Measurements from ENCODE around the gene SLC30A3.
A peak's percentile ranks its signal among the peaks of the same experiment; 100 is the strongest.
"Not testable (repeated sequence)": the region's sequence is repeated elsewhere in the genome, so short reads cannot be mapped to it uniquely, and the experiment has no call there.

Gene SLC30A3, protein sequence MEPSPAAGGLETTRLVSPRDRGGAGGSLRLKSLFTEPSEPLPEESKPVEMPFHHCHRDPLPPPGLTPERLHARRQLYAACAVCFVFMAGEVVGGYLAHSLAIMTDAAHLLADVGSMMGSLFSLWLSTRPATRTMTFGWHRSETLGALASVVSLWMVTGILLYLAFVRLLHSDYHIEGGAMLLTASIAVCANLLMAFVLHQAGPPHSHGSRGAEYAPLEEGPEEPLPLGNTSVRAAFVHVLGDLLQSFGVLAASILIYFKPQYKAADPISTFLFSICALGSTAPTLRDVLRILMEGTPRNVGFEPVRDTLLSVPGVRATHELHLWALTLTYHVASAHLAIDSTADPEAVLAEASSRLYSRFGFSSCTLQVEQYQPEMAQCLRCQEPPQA

GRCh38 chr2:27262379-27263286 is at the start of gene SLC30A3:
Gene SLC30A3, minus strand, starts transcription at chr2:27263047. Its CDS starts 141 bp downstream, at chr2:27262906.
- DNase-seq: no peak

- DNase-seq: no peak
Observed at GRCh38 chr2:27312152-27312551, 49.3 kb upstream of the SLC30A3 start.

- DNase-seq: no peak
Observed at GRCh38 chr2:27309651-27310050, 46.8 kb upstream of the SLC30A3 start.

- DNase-seq: no peak
Observed at GRCh38 chr2:27308359-27308881, 45.6 kb upstream of the SLC30A3 start, which contains the start of gene UCN. Gene UCN, minus strand, starts transcription at chr2:27308445. Its CDS starts 550 bp downstream, at chr2:27307895.

GRCh38 chr2:27307545-27308358 is 44.9 kb upstream of the SLC30A3 start:
- DNase-seq: no peak

DNA sequence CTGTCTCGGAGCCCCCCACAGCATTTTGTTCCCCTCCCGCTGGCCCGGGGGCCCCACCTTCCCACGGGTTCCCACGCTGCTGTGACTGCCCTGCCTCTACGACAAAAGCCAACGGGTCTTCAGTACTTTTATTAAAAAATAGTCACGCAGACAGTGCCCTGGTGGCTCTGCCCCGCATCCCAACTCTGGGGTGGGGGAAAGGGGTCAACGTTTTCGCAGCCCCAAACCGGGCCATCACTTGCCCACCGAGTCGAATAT is 44.4 kb upstream of the SLC30A3 start:
- DNase-seq: no peak

DNA sequence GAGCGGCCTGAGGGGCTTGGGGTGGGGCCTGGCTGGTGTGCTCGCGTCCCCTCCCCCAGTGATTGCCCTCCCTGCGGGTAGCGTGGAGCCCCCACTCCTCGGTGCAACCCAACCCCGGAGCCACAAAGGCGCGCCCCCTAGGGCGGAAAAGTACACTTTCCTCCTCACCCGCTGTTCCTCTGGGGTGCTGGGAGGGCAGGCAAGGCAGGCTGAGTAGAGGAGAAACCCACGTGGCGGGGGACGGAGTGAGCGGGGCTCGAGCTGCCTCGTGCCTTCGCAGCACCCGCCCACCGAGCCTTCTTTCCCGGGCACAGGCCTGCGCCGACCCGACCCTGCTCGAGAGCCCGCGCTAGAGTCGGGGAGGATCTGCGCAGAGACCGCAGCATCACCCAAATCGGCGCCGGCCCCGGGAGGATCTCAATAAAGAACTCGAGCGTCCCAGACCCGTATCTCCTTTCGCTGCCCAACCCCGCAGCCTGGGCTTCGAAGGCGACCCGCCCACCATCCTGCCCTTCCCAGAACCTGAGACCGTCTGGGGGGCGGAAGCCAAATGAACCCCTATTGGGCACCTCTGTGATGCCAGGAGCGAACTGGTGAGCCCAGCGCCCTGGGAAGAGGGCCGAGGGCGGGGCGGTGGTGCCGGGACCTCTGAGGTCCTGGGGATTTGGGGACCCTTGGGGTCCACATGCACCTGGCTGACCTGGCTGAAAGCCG is 43.9 kb upstream of the SLC30A3 start:
- DNase-seq: no peak

DNA sequence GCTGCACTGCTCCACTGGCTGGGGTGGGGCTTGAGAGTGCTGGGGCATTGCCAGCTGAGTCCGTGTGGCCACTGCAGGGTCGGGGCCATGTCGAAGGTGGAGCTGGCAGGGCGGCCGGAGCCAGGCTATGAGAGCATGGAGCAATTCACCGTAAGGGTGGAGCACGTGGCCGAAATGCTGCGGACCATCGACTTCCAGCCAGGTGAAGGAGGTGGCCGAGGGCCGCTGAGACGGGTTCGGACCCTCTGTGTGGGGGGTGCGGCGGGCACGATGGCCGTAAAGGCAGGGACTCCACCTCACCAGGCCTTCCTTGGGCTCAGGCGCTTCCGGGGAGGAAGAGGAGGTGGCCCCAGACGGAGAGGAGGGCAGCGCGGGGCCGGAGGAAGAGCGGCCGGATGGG is 43.3 kb upstream of the SLC30A3 start:
- no peak for DNase-seq

GRCh38 chr2:27305516-27305915 is 42.7 kb upstream of the SLC30A3 start:
- DNase-seq: no peak

- no peak for DNase-seq
Observed at GRCh38 chr2:27304488-27305240, 41.8 kb upstream of the SLC30A3 start.

DNA sequence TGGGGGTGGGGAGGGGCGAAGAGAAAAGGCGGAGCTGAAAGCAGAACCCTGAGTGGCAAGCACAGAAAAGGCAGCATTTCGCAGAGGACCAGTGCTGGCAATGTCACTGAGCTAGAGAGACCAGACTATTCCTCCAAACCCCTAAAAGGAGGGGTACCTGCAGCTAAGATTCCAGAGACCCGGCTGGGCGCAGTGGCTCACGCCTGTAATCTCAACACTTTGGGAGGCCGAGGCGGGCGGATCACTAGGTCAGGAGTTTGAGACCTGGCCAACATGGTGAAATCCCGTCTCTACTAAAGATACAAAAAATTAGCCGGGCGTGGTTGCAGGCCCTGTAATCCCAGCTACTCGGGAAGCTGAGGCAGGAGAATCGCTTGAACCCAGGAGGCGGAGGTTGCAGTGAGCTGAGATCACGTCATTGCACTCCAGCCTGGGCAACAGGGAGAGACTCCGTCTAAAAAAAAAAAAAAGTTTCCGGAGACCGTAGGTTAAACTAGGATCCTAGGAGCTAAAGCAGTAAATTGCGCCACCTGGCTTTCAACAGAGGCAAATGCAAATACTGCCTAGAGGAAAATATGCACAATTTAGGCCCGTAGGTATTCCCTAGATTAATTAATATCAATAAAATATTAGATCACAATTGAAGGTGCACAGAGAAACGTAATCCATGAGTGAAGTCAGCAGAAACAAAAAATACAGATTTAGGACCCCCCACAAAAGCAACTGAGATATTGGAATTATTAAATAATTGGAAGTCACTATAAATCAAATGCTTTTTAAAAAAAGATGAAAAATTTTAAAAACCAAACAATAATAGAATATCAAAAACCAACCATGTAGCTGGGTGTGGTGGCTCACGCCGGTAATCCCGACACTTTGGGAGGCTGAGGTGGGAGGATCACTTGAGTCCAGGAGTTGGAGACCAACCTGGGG is 40.5 kb upstream of the SLC30A3 start:
- DNase-seq: peak; percentile 55

DNA sequence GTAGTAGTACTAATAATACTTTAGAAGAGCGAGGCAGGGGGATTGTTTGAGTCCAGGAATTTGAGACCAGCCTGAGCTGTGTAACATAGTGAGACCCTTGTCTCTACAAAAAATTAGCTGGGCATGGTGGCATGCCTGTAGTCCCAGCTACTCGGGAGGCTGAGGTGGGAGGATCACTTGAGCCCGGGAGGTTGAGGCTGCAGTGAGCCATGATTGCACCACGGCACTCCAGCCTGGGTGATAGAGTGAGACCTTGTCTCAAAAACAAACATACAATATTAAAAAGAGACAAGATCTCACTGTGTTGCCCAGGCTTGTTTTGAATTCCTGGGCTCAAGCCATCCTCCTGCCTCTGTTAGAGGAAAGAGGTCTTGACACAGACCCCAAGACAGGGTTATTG is 37.8 kb upstream of the SLC30A3 start:
- DNase-seq: not testable (repeated sequence)

GRCh38 chr2:27298391-27299080 is 35.7 kb upstream of the SLC30A3 start:
- peak; percentile 29 for DNase-seq

DNA sequence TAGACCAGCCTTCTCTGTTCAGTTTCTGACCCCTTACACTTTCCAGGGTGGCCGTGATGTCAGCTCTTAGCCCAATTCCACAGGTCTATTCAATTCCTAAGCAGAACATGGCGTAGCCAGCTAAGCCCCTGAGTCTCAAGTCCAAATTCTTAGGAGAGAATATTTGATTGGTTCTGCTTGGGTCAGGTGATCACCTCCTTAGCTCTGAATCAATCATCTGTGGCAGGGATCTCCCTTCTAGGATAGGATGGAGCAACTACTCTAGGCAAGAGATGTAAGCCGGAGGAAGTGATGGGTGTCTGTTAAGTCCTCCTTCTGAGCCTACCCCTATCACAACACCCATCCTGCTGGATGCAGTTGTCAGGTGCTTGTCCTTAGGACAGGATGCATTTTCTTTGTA is 34.3 kb upstream of the SLC30A3 start:
- DNase-seq: no peak

DNA sequence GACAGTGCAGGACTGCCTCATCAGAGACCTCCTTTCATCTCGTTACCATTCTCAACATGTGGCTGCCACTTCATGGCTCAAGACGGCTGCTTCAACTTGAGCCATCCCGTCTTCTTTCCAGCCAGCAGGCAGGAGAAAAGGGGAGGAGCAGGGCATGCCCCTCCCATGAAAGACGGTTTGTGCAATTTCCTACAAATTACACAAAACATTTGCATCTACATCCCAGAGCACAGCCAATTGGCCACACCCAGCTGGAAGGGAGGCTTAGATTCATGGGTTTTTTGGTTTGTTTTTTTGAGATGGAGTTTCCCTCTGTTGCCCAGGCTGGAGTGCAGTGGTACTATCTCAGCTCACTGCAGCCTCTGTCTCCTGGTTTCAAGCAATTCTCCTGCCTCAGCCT is 33.6 kb upstream of the SLC30A3 start:
- no peak for DNase-seq

- DNase-seq: no peak
Observed at GRCh38 chr2:27294928-27295327, 32.1 kb upstream of the SLC30A3 start.

GRCh38 chr2:27291865-27292264 is 29.0 kb upstream of the SLC30A3 start:
- no peak for DNase-seq

DNA sequence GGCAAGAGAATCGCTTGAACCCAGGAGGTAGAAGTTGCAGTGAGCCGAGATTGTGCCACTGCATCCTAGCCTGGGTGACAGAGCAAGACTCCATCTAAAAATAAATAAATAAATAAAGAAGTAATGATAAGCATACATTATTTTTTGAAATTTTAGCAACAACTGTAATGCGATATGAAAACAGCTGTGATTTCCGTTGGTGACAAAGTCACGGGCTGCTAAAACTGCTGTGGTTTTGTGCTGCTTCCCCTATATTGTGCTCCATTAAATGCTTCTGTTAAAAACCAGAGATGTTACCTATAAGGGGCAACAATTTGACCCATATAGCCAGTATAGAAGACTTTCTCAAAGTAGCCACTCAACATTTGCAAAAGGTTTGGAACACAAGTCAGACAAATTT is 27.7 kb upstream of the SLC30A3 start:
- DNase-seq: no peak

DNA sequence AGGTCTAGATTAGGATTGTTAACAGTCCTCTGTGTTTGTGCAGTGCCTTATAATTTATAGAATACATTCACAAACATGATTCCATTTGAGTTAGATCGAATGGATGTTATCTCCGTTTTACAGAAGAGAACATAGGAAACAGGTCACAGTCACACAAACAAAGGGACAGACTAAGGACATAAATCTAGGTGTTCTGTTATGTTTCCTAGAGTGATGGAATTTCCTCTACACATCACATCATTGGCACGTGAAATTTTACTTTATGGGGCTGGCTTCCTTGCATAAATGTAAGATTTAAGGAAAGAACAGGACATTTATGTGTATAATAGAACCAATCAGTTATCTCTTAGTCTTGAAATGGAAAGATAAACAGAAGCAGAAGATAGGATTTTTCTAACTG is 25.8 kb upstream of the SLC30A3 start:
- DNase-seq: no peak

DNA sequence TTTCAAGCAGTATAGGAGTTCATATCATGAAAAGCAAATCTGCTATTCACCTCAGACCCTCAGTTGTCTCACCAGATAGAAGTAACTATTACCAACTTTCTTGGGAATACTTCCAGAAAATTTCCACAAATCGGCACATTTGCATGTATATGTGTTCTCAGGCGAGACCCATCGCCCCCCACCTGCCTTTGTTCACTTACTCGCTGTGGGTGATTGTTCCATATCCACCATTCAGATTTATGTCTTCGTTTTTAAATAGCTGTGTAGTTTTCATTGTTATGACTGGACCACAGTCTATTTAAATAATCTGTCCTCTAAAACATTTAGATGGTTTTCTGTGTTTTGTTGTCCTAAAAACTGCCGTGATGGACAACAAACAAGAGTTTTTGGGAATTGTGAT is 22.6 kb upstream of the SLC30A3 start:
- DNase-seq: no peak
